Gastroesophageal sphincter (tissue), 3 donors: Measurements from ENCODE around the gene RPS21.

Source experiments
- POLR2A ChIP-seq, 2 donors: fragments of 450-650 bp; IDR thresholded peaks; one replicate each; pipeline ENCODE4 v1.6.1; 2017; ENCODE audit warnings: antibody characterized with exemption in 2 of 2, mild to moderate bottlenecking in 2 of 2, moderate library complexity in 1 of 2
- TF ChIP-seq, protein P1 (sequence below), 4 experiments: fragments of 200-600 bp in 2 of 4; fragments of 450-650 bp in 2 of 4; sonication (generic) in 1 of 4; IDR thresholded peaks; one replicate each; pipeline ENCODE4 v1.5.1; 2017 to 2019; ENCODE audit warnings: antibody characterized with exemption in 4 of 4, mild to moderate bottlenecking in 2 of 4, moderate library complexity in 2 of 4

DNA sequence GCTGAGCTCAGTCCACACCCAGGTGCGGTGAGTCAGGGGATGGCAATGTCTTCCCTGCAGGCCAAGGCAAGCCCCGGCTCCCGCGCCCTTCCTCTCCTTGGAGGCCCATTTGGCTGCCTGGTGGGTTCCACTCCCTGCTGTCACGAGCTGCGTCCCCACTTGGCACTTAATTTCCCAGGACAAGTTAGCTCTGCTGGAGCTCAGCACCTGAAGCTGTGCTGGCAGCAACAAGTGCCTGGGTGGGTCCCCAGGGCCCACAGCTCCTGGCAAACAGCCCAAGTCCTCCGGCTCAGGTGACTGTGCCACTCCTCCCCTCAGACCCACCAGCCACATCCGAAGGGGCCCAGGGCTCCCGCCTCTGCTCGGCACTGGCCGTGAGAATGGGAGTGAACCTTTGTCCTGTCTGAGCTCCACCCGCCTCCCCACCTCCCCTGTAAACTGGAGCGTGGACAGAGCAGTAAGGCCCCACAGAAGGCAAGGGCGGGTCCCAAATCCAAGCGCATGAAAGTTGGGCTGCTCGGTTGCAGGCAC lies 36.7 kb upstream of the RPS21 start:
- TF ChIP-seq POLR2A (IDR thresholded peaks at IDR 0.05) = no peak
- TF ChIP-seq, protein P1, sequence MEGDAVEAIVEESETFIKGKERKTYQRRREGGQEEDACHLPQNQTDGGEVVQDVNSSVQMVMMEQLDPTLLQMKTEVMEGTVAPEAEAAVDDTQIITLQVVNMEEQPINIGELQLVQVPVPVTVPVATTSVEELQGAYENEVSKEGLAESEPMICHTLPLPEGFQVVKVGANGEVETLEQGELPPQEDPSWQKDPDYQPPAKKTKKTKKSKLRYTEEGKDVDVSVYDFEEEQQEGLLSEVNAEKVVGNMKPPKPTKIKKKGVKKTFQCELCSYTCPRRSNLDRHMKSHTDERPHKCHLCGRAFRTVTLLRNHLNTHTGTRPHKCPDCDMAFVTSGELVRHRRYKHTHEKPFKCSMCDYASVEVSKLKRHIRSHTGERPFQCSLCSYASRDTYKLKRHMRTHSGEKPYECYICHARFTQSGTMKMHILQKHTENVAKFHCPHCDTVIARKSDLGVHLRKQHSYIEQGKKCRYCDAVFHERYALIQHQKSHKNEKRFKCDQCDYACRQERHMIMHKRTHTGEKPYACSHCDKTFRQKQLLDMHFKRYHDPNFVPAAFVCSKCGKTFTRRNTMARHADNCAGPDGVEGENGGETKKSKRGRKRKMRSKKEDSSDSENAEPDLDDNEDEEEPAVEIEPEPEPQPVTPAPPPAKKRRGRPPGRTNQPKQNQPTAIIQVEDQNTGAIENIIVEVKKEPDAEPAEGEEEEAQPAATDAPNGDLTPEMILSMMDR (IDR thresholded peaks at IDR 0.05) = no peak
